HG03108 (cell line): ENCODE measurements around the gene HYAL1.
A peak's percentile ranks its signal among the peaks of the same experiment; 100 is the strongest.
"Not testable (repeated sequence)": the region's sequence is repeated elsewhere in the genome, so short reads cannot be mapped to it uniquely, and the experiment has no call there.

ENCODE experiments used
- ATAC-seq: cut with Tn5 transposase; IDR thresholded peaks from one replicate; pipeline ENCODE4 v1.9.1; 2021; ENCODE audit warnings: moderate library complexity; ENCODE audit not compliant: unreplicated experiment

HYAL1 gene

GRCh38 chr3:50275141-50275995 lies 28.0 kb downstream of the HYAL1 start:
- no peak for ATAC-seq

DNA sequence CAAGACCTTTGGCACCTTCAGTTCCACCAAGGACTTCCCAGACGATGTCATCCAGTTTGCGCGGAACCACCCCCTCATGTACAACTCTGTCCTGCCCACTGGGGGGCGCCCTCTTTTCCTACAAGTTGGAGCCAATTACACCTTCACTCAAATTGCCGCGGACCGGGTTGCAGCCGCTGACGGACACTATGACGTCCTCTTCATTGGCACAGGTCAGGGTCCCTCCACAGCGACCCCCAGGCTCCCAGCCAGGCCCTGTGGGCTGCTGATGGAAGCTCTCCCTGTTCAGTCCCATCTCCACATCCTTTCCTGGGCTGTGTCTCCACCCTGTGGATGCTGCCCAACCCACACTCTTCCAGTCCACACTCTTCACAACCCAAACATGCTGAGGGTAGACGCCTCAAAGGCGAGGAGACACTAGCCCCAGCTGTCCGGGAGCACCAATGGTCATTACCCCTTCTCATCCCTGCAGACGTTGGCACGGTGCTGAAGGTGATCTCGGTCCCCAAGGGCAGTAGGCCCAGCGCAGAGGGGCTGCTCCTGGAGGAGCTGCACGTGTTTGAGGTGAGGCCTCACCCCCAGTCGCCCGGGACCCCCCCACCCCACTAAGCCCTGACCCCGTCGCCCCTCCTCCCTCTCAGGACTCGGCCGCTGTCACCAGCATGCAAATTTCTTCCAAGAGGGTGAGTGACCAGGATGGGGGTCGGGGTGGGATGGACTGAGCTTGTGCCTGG lies 28.8 kb downstream of the HYAL1 start:
- ATAC-seq, result no peak

DNA sequence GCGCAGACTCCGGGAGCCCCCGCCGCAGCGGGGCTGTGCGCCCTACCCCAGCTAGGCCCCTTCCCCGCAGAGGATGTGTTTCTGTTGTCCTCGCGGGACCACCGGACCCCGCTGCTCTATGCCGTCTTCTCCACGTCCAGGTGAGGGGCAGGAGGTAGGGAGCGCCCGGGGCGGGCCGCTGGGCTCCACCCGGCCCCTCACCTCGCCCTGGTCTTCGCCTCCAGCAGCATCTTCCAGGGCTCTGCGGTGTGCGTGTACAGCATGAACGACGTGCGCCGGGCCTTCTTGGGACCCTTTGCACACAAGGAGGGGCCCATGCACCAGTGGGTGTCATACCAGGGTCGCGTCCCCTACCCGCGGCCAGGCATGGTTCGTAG lies 29.7 kb downstream of the HYAL1 start:
- no peak for ATAC-seq

DNA sequence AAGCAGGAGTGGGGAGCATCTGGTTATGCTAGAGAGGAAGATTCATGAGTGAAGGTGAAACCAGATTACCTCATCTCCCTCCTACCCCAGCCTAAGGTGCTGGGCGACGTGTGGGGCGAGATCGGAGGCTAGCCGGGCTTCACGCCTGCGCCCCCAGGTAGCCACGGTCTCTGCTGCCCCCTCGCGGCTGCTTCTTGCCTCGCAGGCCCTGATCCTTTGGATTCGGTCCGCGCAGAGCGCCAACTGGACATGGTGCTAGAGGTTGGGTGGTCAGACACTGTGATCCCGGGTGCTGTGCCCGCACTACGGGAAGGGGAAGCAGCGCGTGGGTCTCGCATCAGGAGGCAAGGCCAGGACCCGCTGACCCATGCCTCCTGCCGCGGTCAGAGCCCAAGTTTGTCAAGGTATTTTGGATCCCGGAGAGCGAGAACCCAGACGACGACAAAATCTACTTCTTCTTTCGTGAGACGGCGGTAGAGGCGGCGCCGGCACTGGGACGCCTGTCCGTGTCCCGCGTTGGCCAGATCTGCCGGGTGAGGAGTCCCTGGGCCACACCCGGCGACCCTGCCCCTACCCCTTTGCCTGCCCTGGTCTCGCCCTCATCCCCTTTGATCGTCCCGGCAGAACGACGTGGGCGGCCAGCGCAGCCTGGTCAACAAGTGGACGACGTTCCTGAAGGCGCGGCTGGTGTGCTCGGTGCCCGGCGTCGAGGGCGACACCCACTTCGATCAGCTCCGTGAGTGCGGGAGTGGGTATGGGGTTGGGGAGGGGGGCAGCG lies 30.3 kb downstream of the HYAL1 start:
- peak; percentile 84 for ATAC-seq

DNA sequence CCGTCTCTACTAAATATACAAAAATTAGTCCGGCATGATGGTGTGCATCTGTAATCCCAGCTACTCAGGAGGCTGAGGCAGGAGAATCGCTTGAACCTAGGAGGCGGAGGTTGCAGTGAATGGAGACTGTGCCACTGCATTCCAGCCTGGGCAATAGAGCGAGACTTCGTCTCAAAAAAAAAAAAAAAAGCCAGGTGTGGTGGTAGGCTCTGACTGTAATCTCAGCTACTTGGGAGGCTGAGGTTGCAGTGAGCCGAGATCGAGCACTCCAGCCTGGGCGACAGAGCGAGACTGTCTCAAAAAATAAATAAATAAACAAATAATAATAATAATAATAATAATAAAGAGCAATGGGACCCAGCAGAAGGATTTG lies 30.9 kb downstream of the HYAL1 start:
- ATAC-seq, result not testable (repeated sequence)

DNA sequence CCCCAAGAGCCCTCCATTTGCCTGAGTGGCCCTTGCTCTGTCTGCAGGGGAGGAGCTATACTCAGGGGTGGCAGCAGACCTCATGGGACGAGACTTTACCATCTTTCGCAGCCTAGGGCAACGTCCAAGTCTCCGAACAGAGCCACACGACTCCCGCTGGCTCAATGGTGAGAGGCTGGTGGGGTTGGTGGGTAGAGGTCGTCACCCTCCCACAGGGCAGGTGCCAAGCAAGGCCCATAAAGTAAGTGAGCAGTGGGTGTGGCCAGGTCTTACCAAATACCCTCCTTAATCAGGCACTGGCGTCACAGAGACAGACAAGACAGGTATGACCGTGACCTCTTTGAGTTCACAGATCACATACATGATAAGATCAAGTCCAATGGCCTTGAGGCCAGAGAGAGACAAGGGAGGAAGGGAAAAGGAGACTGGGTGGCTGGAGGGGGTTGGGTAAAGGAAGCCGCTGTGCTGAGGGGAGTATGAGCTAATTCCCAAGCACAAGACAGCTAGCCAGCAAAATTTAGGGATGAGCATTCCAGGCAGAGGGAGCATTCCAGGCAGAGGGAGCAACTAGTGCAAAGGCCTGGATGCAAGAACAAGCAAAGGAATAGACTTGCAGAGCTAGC lies 31.9 kb downstream of the HYAL1 start:
- no peak for ATAC-seq

- ATAC-seq, result no peak
Observed at GRCh38 chr3:50270422-50271224, 32.8 kb downstream of the HYAL1 start.

DNA sequence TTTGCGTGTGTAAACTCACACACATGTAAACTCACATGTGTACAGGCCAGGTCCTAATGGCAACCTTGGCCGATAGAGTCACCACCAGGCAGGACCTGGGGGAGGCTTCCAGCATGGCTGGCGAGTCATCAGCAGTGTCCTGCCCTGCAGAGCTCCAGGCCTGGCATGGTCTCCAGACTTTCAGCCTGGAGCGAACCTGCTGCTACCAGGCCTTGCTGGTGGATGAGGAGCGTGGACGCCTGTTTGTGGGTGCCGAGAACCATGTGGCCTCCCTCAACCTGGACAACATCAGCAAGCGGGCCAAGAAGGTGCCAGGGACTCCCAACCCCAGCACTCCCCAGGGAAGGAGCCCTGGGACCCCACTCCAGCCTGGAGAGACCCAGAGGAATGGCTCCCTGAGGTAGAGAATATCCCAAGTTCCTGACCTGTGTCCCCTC lies 33.4 kb downstream of the HYAL1 start:
- no peak for ATAC-seq

DNA sequence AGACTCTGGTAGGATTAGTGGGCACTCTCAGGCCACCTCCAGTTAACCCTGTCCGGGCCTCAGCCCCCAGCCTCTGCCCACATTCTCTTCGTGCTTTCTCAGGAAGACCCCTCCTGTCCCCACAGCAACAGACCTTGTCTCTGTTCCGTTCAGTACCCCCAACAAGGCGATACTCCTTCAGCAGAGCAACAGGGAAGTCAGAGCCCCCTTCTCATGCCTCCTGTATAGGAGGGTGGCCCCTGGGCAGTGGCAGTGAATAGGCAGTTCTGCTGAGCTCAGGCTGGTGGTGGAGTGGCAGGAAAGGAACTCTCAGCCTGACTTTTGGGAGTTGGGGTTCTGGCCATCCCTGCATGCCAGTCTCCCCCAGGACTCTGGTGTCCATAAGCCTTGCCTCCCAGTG lies 33.9 kb downstream of the HYAL1 start:
- no peak for ATAC-seq

DNA sequence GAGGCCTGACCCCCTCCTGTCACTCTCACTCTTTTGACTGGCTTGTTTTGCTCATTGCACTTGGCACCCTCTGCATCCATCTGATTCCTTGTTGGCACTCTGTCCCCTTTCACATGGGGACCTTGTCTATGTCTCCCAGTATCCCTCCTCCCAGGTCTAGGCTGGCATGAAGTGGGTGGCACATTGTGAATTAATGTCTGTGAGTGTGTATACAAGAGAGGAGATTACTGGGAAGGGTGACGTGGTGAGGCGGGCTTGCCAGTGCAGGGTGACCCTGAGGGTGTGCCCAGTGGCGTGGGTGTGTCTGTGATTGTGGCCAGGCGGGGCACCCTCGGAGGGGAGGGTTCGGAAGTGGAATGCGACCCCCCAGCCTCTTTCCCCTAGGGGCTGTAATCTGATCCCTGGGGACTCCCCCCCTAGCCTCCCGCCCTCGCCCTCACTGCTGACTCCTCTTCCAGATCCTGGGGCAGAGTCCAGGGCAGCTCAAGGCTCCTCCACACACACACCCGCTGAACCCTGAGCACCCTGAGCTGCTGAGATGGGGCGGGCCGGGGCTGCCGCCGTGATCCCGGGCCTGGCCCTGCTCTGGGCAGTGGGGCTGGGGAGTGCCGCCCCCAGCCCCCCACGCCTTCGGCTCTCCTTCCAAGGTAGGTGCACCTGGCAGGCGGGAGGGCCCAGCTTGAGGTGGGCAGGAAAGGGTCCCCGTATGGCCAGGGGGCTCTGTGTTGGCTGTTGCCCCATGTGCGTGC lies 34.5 kb downstream of the HYAL1 start, which contains the start of gene SEMA3B:
TSS of gene SEMA3B (plus strand) at position 445 of the 749 bp plus-strand sequence. CDS start at position 539, 94 bp downstream.
- ATAC-seq, result no peak

DNA sequence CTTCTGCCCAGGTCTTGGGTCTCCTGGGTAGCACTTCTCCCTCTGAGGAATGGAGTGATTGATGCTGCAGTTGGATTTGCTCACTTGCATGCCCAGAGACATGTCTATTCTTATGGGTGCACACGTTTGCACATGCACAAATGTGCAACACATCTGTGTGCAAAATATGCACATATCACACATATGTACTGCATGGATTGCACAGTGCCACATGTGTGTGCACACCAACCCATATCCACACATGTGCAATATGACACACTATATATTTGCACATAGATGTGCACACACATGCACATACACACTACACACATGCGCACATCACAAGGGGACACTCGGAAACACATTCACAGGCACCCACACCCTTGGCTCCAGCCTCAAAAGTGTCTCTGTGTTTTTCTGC lies 35.1 kb downstream of the HYAL1 start:
- no peak for ATAC-seq

GRCh38 chr3:50267280-50267913 lies 36.0 kb downstream of the HYAL1 start:
- ATAC-seq, result no peak

DNA sequence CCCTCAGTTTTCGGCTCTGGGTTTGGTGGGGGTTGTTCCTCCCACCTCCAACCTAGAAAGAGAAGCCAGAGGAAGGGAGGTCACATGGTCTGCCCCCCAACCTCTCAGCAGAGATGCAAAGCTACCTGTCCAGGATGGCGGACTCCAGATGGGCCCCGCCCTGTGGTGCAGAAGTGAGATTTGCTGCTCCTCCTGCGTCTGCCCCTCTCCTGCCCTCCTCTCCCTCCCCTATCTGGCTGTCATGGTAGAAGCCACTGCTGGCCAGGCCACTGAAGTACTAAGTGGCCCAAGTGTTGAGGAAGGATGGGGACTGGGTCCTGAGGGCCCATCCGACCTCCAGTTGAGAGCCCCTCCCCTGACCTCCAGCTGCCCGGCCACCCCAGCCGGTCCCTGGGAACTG lies 36.5 kb downstream of the HYAL1 start:
- ATAC-seq, result no peak

GRCh38 chr3:50266017-50266416 lies 37.4 kb downstream of the HYAL1 start:
- no peak for ATAC-seq

GRCh38 chr3:50265571-50265970 lies 37.8 kb downstream of the HYAL1 start:
- ATAC-seq, result no peak

DNA sequence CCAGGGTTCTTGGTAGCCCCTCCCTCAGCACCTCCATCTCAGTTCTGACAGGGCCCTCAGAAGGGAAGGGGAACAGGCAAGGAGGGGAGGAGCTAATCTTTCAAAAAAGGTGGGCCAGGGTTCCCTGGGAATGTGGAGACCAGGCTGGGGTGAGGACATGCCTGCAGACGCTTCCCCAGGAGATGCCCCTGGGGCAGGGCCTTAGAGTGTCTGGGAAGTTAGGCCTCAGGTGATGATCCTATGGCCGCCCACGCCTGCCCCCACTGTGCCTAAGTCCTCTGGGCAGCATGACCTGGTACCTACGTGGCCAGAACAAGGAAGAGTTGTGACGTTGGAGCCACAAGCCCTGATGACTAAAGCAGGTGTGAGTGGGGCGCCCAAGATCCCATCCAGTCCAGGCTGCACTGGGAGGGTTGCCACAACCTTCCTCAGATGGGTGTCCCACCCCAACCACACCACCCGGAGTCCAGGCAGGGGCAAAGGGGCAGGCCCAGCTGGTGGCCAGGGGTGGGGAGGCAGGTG lies 38.3 kb downstream of the HYAL1 start:
- no peak for ATAC-seq

- ATAC-seq, result no peak
Observed at GRCh38 chr3:50264383-50264963, 38.9 kb downstream of the HYAL1 start.
